Measurements from ENCODE around the gene FAN1. TPM values are rescaled to one million over a fixed set of nuclear protein-coding genes. Genes with fewer than 3 reads are reported as not detected.
"Not testable (repeated sequence)": the region's sequence is repeated elsewhere in the genome, so short reads cannot be mapped to it uniquely, and the experiment has no call there.

Gene FAN1
- total RNA-seq, result 19.4 TPM

GRCh38 chr15:30903497-30904187, at the start of gene FAN1:
FAN1 (plus strand) TSS chr15:30903915; CDS start chr15:30904664, 749 bp downstream.
- peak; percentile 86 for DNase-seq

- DNase-seq, result no peak
These were observed 44.4 kb upstream of the FAN1 start for GRCh38 chr15:30859091-30859874.

DNA sequence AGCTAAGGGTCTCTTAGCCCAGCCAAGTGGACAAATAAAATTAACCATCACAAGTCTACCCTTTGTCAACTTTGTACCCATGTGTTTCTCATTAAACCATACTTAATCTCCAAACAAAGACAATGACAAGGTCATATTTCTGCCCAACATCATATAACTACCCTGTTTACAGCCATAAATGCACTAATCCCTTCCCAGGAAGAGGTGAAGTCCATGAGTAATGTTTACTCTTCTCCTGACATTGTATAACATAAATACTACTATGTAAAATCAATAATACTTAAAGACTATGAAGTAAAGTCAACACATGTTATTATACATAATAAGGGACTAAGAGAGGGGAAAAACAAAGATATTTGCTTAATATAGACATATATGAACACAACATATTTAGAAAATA, 38.5 kb upstream of the FAN1 start:
- no peak for DNase-seq

DNA sequence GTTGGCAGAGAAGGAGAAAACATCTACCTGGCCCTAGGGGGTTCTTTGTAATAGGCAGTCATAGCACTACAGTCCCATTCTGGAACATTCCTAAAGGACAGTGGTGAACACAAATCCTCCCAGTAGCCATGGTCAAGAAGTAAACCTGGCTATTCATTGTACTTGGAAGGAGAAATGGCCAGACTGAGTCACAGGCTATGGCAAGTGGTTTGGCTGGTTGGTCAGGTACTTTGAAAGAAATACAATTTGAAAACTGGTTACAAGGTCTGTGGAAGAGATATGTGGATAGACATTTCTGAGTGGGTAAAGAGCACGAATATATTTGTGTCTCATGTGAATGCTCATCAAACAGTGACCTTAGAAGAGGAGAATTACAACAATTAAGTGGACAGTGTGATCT, 33.0 kb upstream of the FAN1 start:
- DNase-seq, result no peak

DNA sequence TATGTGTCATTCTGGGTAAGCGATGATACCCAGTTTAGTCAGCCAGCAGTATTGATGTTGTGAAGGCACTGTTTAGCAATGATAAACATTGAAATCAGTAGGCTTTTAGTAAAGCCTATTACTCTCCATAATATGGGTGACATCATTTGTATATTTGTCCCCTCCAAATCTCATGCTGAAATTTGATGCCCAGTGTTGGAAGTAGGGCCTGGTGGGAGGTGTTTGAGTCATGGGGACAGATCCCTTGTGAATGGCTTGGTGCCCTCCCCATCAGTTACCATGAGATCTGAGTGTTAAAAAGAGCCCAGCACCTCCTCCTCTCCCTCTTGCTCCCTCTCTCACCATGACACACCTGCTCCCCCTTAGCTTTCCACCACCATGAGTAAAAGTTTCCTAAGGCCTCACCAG, 31.4 kb upstream of the FAN1 start:
- no peak for DNase-seq

- DNase-seq, result no peak
These were observed 26.6 kb upstream of the FAN1 start for GRCh38 chr15:30877070-30877469.

- DNase-seq, result no peak
These were observed 25.2 kb upstream of the FAN1 start for GRCh38 chr15:30878515-30878914.

DNA sequence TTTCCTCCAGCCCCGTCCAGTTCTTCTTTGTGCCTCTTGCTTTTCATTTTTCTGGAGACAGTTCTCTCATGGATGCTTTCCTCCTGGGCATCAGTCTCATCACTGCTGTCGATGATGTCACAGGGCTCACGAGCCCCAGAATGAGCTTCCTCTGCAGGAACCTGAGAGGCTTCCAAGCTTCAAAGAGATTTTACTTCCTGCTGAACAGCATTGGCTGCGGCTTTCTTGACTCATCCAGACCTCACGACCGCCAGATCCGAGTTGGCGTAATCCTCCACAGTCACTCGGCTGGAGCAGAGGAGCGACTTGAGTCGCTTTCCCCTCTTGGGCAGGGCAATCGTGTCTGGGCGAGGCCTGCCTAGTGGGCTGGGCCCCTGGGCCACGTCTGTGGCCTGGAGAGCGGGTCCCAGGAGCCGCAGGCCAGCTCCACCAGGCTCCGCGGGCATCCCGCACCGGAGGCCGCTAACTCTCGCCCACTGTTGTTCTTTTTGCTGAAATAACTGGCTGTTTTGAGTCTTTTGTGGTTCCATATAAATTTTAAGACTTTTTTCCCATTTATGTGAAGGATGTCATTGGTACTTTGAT, 20.8 kb upstream of the FAN1 start:
- DNase-seq, result no peak

- DNase-seq, result not testable (repeated sequence)
These were observed 20.0 kb upstream of the FAN1 start for GRCh38 chr15:30883666-30884065.

- no peak for DNase-seq
These were observed 17.9 kb upstream of the FAN1 start for GRCh38 chr15:30885814-30886213.

- no peak for DNase-seq
These were observed 14.5 kb upstream of the FAN1 start for GRCh38 chr15:30889196-30889595.

- no peak for DNase-seq
These were observed 8.1 kb upstream of the FAN1 start for GRCh38 chr15:30895461-30896210.

DNA sequence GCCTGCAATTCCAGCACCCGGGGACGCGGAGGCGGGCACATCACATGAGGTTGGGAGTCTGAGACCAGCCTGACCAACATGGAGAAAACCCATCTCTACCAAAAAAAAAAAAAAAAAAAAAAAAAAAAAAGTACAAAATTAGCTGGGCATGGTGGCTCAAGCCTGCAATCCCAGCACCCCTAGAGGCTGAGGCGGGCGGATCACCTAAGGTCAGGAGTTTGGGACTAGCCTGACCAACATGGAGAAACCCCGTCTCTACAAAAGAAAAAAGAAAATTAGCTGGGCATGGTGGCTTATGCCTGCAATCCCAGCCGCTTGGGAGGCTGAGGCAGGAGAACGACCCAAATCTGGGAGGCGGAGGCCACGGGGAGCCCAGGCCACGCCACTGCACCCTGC, 7.5 kb upstream of the FAN1 start:
- DNase-seq, result no peak

DNA sequence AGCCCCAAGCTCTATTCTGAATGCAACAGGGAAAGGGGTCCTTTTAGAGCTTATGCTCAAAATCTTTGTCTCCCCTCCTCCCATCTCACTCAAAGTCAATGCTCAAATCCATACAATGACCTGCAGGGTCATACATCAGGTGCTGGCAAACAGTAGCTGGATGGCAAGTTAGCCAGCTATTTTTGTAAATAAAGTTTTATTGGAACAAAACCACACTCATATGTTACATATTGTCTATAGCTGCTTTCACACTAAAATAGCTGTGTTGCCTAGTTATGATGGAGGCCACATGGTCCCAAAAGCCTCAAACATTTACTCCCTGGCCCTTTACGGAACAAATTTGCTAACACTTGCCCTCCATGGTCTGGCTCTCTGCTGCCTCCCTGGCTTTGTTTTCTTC, 1.8 kb upstream of the FAN1 start:
- no peak for DNase-seq

DNA sequence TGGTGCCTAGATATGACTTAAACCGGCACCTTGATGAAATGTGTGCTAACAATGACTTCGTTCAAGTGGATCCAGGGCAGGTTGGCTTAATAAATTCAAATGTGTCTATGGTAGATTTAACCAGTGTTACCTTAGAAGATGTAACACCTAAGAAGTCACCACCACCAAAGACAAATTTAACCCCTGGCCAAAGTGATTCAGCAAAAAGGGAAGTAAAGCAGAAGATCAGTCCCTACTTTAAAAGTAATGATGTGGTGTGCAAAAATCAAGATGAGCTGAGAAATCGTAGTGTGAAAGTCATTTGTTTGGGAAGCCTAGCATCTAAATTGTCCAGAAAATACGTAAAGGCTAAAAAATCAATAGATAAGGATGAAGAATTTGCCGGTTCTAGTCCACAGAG, 1.1 kb downstream of the FAN1 start:
- DNase-seq, result no peak

DNA sequence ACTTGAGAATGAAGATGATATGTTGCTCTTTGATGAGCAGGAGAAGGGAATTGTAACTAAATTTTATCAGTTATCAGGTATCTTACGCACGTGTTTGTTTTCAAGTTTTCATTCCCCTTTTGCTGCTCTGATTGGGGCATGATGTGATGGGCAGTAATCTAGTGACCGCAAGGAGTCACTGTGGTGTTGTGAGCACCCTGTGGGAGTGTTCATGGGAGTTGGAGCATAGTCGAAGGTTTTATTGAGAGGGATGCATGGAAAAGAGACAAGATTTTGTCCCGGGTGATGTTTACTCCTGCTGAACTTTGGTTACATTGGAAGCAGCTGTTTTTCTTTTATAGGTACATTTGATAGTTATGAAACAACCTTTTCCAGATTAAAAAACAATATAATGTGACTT, 2.1 kb downstream of the FAN1 start:
- DNase-seq, result no peak

GRCh38 chr15:30906366-30906765, 2.7 kb downstream of the FAN1 start:
- DNase-seq, result no peak

DNA sequence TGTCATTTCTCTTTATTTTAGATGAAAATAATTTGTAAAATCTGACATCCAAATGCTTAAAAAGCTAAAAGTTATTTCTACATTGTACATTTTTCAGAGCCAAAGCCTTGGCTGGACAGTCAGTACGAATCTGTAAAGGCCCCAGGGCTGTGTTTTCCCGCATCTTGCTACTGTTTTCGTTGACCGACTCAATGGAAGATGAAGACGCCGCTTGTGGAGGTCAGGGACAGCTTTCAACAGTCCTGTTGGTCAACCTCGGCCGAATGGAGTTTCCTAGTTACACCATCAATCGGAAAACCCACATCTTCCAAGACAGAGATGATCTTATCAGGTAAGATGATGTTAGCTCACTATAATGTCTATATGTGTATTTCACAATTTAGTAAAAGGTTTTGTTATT, 10.0 kb downstream of the FAN1 start:
- DNase-seq, result no peak

DNA sequence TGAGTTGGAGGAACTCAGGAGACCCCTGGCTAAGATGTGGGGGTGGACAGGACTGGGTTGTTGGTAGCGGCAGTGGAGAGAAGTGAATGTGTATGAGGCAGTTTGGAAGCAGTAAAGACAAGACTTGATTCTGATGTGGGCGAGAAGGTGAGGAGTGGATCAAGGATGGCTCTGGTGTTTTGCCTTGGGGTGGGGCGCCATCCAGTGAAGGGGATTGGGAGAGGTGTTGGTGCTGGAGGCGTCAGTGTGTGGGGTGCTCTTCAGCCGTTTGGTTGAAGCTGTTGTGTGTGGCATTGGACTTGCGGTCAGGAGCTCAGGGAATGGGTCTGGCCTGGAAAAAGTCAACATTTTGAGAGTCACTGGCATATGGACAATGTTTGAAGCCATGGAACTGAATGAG, 13.3 kb downstream of the FAN1 start:
- no peak for DNase-seq

- no peak for DNase-seq
These were observed 14.0 kb downstream of the FAN1 start for GRCh38 chr15:30917675-30918074.

DNA sequence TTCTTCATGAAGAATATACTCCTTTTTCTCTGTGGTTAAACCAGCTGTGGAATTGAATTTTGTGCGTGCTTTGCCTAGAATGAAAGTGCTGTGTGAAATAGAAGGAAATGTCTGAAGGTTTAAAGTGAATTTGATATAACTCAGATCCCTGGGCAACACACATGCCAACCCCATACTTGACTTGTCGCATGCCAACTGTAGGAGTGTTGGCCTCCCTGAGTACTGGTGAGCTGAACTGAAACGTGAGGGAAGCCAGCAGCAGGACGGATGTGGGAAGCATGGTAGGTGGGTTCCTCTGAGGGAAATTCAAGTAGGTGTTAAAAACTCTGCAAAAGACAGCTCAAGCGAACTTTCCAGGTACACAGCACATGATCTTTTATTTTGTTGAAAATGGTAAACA, 14.7 kb downstream of the FAN1 start:
- no peak for DNase-seq

GRCh38 chr15:30919877-30920550, 16.3 kb downstream of the FAN1 start:
- no peak for DNase-seq
